ENCODE results near the gene RHBDL2. TPM values are rescaled to one million over a fixed set of nuclear protein-coding genes. Genes with fewer than 3 reads are reported as not detected.

Gene RHBDL2
- total RNA-seq, 4 donors from 2014 or later = 0.38 to 1.6 (median 0.61) TPM

DNA sequence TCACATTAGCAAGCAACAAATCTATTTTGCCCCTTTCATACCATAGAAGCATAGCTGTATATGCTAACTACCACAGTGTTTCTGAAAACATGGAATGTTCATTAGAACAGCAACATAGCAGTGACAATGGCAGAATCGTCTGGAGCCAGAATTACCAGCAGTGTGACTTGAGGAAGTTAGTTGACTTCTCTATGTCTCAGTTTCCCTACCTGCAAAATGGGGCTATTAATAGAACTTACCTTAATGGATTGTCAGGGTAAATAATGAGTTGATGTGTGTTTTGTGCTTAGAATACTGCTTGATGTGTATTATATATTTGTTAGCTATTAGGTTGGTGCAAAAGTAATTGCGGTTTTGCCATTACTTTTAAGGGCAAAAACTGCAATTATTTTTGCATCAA lies 45.5 kb downstream of the RHBDL2 start:
- ATAC-seq (ENCODE audit: low FRiP score) (no peak), DNase-seq (ENCODE audit: low spot score) (no peak)
- TF ChIP-seq, protein P1, sequence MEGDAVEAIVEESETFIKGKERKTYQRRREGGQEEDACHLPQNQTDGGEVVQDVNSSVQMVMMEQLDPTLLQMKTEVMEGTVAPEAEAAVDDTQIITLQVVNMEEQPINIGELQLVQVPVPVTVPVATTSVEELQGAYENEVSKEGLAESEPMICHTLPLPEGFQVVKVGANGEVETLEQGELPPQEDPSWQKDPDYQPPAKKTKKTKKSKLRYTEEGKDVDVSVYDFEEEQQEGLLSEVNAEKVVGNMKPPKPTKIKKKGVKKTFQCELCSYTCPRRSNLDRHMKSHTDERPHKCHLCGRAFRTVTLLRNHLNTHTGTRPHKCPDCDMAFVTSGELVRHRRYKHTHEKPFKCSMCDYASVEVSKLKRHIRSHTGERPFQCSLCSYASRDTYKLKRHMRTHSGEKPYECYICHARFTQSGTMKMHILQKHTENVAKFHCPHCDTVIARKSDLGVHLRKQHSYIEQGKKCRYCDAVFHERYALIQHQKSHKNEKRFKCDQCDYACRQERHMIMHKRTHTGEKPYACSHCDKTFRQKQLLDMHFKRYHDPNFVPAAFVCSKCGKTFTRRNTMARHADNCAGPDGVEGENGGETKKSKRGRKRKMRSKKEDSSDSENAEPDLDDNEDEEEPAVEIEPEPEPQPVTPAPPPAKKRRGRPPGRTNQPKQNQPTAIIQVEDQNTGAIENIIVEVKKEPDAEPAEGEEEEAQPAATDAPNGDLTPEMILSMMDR (IDR thresholded peaks at IDR 0.05) = no peak

DNA sequence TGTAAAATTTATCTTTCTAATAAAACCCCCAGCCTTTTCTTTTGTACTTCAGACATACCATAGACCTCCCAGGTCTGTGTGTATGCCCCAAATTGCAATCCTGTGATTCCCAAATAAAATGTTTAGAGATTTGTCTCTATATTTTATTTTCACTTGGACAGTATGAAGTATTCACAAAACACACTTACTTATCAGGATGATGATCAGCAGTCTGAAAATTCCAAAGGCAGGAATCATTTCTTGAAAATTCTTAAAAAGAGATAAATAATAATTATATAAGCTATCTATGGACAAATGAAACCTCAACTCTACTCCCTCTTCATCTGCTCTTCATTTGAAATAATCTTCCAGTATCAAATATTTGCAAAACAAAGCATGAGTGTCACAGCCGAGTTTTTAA lies 48.7 kb downstream of the RHBDL2 start:
- TF ChIP-seq, protein P1 (IDR thresholded peaks at IDR 0.05) = no peak
- DNase-seq (ENCODE audit: low spot score) (no peak), ATAC-seq (ENCODE audit: low FRiP score) (no peak)

DNA sequence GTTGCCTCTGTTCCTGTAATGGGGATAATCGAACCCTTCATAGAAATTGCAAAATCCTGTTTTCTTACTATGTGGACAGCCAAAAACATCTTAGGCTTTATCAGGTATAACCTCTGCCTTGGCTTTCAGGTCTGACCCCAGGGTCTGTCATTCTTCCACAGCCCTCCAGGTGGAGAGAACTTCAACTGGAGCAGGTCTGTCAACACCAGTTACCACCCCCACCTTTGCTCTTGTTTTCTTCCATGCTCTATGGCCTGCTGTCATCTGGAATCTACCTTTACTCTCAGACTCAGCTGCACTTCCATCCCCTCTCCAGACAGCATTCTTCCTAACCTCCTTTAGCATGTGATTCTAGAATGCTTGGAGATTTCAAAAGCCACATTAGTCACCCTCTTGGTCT lies 49.9 kb downstream of the RHBDL2 start:
- TF ChIP-seq, protein P1 (IDR thresholded peaks at IDR 0.05) = no peak

DNA sequence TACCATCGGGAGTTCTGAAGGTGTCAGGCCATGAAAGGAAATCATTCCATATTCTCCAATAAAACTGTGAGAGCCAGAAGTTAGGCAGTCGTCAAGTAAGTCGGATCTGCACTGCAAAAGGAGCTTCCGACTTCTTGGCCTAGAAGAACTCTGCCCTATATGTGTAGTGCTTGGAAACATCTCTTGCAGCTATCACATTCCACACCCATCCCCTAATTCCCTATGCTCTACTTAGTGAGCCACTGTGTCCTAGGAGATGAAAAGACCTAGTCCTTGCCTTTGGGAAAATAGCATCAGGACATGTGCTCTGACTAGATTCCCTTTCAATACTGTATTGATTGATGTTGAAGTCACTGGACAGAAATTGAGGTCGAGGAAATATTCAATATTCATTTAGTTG lies 52.0 kb downstream of the RHBDL2 start:
- ATAC-seq (ENCODE audit: low FRiP score) = no peak
- TF ChIP-seq, protein P1 (IDR thresholded peaks at IDR 0.05) = no peak
- no peak for DNase-seq (ENCODE audit: low spot score)

More for the DNA sequence above, 49.9 kb downstream of the RHBDL2 start:
- ATAC-seq (ENCODE audit: low FRiP score) = no peak
- DNase-seq (ENCODE audit: low spot score) = no peak

DNA sequence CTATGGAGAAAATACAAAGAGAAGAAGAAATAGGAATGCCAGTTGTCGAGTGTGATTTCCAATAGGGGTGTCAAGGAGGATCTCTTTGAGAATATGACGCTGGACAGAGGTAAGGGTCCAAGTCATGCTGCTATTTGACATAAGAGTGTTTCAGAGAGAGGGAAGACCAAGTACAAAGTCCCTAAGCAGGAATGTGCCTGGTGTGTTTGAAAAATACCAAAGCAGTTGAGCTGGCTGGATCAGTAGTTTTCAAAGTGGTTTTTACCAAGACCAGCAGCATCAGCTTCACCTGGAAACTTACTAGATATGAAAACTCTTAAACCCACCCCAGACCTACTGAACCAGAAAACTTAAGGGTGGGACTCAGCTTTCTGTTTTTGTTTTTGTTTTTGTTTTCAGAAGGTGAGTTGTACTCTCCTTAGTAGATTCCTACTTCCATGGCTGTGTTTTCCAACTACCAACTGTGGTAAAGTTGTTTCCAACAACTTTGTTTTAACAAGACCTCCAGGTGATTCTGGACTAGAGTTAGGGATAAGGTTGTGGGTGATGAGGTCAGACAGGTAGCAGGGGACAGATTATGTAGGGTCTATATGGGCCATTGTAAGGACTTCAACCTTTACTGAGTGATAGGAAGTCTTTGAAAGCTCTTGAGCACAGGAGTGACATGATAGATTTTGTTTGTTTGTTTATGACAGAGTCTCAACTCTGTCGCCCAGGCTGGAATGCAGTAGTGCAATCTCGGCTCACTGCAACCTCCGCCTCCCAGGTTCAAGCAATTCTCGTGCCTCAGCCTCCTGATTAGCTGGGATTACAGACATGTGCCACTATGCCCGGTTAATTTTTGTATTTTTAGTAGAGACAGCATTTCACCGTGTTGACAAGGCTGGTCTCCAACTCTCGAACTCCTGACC lies 53.0 kb downstream of the RHBDL2 start:
- DNase-seq (ENCODE audit: low spot score) (no peak), ATAC-seq (ENCODE audit: low FRiP score) (no peak)
- TF ChIP-seq, protein P1 (IDR thresholded peaks at IDR 0.05) = no peak

DNA sequence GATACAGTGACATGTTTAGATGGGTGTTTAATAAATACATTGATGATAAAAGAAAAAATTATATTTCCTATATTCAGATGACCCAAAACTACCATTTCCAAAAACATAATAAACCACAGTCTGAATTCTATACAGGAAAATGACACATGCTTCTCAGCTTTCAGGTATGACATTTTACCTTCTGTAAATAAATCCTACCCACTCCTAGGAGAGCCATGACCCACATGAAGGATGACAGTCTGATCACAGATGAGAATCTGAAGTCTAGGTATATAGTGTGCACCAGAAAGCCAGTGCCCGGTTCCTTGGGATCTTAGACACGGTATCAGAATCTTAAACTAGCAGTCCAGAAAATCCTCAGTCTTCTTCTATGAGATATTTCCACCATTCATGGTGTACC lies 56.5 kb downstream of the RHBDL2 start:
- TF ChIP-seq, protein P1 (IDR thresholded peaks at IDR 0.05) = no peak
- no peak for ATAC-seq (ENCODE audit: low FRiP score)

DNA sequence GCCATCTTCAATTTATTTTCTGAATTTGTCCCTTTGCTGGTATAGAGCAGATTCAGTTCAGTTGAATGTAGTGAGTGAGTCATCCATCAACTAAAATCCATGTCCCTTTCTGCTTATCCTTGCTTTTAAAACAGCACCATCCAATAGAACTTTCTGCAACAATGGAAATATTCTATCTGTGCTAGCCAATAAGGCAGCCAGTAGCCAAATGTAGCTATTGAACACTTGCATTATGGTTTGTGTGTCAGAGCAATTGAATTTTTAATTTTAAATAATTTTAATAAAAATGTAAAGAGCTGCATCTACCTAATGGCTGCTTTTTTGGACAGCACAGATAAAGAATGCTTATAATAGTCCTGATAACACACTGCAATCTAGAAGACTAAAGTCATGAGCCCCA lies 60.1 kb downstream of the RHBDL2 start, which contains the start of gene GJA9:
Gene GJA9 (minus strand): TSS at position 101 of the 400 bp plus-strand sequence. CDS start 5,489 bp downstream, outside the sequence.
- TF ChIP-seq, protein P1 (IDR thresholded peaks at IDR 0.05) = no peak
- DNase-seq (ENCODE audit: low spot score) = no peak
- no peak for ATAC-seq (ENCODE audit: low FRiP score)

More for the DNA sequence above, 56.5 kb downstream of the RHBDL2 start:
- no peak for DNase-seq (ENCODE audit: low spot score)

All from omental fat pad (tissue), 4 donors.